ENCODE measurements around the gene SURF2. TPM values are rescaled to one million over a fixed set of nuclear protein-coding genes. Genes with fewer than 3 reads are reported as not detected.

SURF2 gene
- total RNA-seq, 1 donor, result 12.5 TPM

Small RNA genes within 50 kb of the gene (small RNA-seq; reads per million reads assigned to genes)
- not detected for gene RF00019
- not detected for gene SNORD24
- gene SNORD36A, result not detected
- not detected for gene SNORD36B
- gene SNORD36C, result not detected

Other genes with a start within 250 kb of the SURF2 start
- gene RALGDS, start 235.3 kb upstream of the SURF2 start, total RNA-seq (ENCODE audit: low replicate concordance), result 4.3 and 15.6 TPM in 2 replicates
- 0.98 and 1.6 TPM in 2 replicates for gene GBGT1, start 192.6 kb upstream of the SURF2 start, total RNA-seq (ENCODE audit: low replicate concordance)
- not detected in 2 replicates for gene OBP2B, start 147.3 kb upstream of the SURF2 start, total RNA-seq (ENCODE audit: low replicate concordance)
- not detected in 2 replicates for gene ABO, start 81.3 kb upstream of the SURF2 start, total RNA-seq (ENCODE audit: low replicate concordance)
- gene SURF6, start 20.4 kb upstream of the SURF2 start, total RNA-seq (ENCODE audit: low replicate concordance), result 6.9 and 13.5 TPM in 2 replicates
- 17.7 and 19.7 TPM in 2 replicates for gene MED22, start 8.4 kb upstream of the SURF2 start, total RNA-seq (ENCODE audit: low replicate concordance)
- gene RPL7A, start 8.3 kb upstream of the SURF2 start, total RNA-seq (ENCODE audit: low replicate concordance), result 2,301 and 2,411 TPM in 2 replicates
- 25.1 and 49.3 TPM in 2 replicates for gene SURF1, start 63 bp upstream of the SURF2 start, total RNA-seq (ENCODE audit: low replicate concordance)
- gene SURF4, start 19.5 kb downstream of the SURF2 start, total RNA-seq (ENCODE audit: low replicate concordance), result 103 and 275 TPM in 2 replicates
- gene STKLD1, start 19.8 kb downstream of the SURF2 start, total RNA-seq (ENCODE audit: low replicate concordance), result 0.33 and 1.3 TPM in 2 replicates
- gene REXO4, start 61.5 kb downstream of the SURF2 start, total RNA-seq (ENCODE audit: low replicate concordance), result 11.7 and 73.3 TPM in 2 replicates
- 1.4 and 2.1 TPM in 2 replicates for gene ADAMTS13, start 65.8 kb downstream of the SURF2 start, total RNA-seq (ENCODE audit: low replicate concordance)
- gene CACFD1, start 103.4 kb downstream of the SURF2 start, total RNA-seq (ENCODE audit: low replicate concordance), result 4.4 and 18.0 TPM in 2 replicates
- gene SLC2A6, start 122.5 kb downstream of the SURF2 start, total RNA-seq (ENCODE audit: low replicate concordance), result 0.74 and 7.3 TPM in 2 replicates
- gene MYMK, start 168.4 kb downstream of the SURF2 start, total RNA-seq (ENCODE audit: low replicate concordance), result not detected in 2 replicates
- 0.16 TPM in 1 of 2 replicates, not detected in the other for gene ADAMTSL2, start 178.2 kb downstream of the SURF2 start, total RNA-seq (ENCODE audit: low replicate concordance)